GM19023 (cell line): ENCODE measurements around the gene SDHAF3.
A peak's percentile ranks its signal among the peaks of the same experiment; 100 is the strongest.
"Not testable (repeated sequence)": the region's sequence is repeated elsewhere in the genome, so short reads cannot be mapped to it uniquely, and the experiment has no call there.

ENCODE experiments used
- ATAC-seq: cut with Tn5 transposase; IDR thresholded peaks from one replicate; pipeline ENCODE4 v1.9.1; 2021; ENCODE audit warnings: mild to moderate bottlenecking, moderate library complexity; ENCODE audit not compliant: unreplicated experiment

SDHAF3 gene

DNA sequence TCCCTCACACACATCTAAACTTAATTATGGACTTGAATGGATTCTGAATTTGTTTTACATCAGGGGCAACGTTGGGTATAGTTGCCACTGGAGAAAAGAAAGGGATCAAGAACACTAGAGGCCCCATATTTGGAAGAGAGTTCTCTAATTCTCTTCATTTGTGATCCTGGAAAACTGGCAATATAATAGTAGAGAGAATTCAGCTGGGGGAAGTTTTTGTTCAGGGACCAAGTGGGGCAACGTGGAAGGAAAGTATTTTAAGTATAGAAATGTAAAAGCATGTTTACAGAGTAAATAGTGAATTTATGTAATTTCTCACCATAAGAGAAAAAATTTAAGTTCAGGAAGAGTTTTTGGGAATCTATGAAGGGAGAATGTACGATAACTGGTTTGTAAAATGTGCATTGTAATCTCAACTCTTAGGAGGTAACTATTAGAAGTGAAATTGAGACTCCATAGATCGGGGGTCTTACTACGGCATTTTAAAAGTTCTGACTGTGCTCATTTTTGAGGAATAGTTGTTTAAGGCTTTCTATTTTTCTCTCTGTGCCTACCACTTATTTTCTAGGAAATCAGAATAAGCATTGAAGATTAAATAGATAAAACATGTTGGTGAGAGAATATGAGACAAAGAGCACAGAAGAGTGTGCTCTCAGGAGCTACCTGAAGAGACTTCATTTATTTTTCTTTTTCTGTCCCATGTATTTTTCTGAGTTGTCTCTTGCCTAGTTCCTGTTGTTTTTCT, 3.4 kb downstream of the SDHAF3 start:
- no peak for ATAC-seq

DNA sequence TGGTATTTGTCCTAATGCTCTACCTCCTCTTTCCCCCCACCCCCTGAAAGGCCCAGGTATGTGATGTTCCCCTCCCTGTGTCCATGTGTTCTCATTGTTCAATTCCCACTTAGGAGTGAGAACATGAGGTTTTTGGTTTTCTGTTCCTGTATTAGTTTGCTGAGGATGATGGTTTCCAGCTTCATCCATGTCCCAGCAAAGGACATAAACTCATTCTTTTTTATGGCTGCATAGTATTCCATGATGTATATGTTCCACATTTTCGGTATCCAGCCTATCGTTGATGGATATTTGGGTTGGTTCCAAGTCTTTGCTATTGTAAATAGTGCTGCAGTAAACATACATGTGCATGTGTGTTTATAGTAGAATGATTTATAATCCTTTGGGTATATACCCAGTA, 5.6 kb downstream of the SDHAF3 start:
- not testable (repeated sequence) for ATAC-seq

DNA sequence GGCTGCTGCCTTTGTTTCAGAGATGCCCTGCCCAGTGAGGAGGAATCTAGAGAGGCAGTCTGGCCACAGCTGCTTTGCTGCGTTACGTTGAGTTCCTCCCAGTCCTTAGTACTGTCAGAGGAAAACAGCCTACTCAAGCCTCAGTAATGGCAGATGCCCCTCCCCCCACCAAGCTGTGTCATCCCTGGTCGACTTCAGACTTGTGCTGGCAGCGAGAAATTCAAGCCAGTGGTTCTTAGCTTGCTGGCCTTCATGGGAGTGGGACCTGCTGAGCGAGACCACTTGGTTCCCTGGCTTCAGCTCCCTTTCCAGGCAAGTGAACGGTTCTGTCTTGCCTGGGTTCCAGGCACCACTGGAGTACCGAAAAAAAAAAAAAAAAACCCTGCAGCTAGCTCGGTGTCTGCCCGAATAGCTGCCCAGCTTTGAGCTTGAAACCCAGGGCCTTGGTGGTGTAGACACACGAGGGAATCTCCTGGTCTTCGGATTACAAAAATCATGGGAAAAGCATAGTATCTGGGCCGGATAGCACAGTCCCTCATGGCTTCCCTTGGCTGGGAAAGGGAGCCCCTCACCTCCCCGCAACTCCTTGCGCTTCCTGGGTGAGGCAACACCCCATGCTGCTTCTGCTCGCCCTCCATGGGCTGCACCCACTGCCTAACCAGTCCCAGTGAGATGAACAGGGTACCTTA, 9.1 kb downstream of the SDHAF3 start:
- ATAC-seq = no peak

DNA sequence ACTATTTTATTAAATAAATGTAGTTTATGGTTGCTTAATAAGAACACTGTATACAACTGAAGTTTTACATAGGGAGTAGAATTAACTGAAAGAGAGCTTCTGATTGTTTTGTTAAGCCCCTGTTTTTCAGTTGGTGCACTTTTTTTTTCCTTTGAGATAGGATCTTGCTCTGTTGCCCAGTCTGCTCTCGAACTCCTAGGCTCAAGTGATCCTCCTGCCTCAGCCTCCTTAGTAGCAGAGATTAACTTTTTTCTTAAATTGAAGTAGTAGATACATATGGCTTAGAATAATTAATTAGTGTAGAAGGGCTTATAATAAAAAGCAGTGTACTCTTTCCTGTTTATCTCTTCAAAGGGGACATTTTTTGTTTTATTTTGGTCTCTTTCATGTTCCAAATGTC, 11.2 kb downstream of the SDHAF3 start:
- no peak for ATAC-seq

DNA sequence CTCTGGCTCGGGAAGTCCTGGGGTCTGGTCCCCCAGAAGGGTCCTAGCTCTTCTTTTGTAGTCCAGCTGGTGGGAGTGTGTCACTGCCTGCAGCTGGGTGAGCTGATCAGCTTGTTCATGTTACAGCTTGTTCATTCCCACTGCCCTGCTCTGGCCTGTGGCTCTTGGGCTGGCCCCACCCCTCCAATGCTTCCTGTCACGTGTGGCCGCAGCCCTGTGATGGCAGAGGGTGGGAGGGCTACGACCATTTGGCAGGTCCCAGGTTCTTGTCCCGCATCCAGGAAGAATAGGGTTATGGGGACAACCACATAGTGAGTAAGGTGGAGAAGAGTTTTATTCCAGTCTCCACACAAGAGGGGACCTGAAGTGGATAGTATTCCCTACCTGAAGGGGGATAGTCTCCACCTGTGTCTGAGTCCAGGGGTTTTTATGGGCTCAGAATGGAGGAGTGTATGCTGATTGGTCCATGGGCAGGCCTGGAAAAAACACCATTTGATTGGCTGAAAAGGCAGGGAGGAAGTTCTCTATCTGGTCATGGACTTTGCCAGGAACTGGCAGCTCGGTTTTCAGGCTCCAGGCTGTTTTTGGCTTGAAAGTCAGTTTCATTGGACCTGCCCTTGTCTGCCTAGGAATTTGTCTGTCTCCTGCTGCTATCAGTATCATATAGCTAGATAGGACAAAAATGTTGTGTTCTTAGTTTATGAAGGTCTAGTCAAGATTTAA, 13.1 kb downstream of the SDHAF3 start:
- ATAC-seq = no peak

DNA sequence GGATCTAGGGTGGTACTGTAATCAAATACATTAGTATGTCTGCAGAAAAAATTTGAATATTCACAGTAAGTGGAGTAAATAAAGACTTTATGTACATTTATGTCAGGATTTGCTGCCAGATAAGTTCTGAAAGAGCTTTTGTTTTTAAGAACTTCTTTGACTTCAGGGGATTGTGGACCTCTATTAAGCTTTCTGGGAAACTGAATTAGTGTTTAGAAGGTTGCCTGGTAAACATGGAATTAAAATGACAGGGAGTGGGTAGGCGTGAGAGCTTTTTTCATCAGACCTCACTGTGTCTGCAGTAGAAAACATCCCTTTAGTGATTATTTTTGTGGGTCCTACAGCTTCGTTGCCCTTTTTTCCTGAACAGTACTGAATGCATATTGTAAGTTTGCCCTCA, 15.7 kb downstream of the SDHAF3 start:
- ATAC-seq = no peak

DNA sequence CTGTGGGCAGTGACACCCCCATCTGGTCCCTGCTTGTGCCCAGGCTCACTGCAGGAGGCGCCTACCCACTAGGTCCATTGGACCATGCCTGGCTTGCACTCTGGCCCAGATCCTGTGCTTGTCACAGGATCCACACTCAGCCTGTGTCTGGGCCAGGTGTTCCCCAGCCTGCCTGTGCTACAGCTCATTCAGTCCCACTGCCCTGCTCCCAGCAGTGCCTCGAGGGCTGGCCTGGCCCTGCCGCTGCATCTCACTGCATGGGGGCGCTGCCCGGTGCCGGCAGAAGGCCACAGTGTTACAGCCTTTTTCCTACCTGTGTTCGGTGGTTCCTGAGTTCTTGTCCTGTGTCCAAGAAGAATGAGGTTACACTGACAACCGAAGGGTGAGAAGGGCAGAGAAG, 21.3 kb downstream of the SDHAF3 start:
- no peak for ATAC-seq

DNA sequence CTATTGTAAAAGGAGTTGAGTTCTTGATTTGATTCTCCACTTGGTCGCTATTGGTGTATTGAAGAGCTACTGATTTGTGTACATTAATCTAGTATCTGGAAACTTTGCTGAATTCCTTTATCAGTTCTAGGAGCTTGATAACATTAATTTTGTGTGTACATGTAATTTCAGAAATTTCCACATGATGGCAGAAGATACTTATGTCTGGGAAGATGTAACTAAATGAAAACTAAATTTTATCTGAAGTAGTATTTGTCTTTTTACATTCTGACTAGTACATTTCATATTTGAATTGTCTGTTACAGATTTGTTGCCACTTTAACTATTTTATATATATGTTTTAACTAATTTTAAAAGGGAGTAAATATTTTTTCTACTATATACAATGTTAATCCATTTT, 27.6 kb downstream of the SDHAF3 start:
- no peak for ATAC-seq

DNA sequence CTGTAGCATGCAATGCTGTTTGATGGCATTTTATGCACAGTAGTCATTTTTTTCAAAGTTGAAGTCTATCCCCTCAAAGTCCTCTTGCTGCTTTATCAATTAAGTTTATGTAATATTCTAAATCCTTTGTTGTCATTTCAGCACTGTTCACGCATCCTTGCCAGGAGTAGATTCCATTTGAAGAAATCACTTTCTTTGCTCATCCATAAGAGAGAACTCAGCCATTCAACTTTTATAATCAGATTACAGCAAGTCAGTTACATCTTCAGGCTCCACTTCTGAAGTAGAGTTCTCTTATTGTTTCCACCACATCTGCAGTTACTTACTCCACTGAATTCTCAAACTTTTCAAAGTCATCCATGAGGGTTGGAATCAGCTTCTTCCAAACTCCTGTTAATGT, 32.3 kb downstream of the SDHAF3 start:
- no peak for ATAC-seq

DNA sequence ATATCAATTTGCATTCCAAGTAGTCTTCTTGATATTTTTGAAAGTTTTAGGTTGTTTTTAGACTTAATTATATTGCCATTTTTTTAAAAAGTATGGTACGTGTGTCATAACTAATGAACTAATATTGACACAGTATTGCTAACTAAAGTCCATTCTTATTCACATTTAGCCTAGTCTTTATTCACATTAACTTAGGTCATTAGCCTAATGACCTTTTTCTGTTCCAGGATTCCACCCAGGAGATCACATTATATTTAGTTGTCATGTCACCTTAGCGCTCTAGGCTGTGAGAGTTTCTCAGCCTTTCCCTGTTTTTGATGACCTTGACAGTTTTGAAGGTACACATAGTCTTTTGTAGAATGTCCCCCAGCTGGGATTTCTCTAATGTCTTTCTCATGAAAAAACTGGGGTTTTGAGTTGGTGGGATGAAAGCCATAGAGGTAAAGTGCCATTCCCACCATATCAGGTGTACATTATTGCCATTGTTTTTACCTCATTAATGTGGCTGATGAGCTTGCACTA, 38.5 kb downstream of the SDHAF3 start:
- ATAC-seq = no peak

DNA sequence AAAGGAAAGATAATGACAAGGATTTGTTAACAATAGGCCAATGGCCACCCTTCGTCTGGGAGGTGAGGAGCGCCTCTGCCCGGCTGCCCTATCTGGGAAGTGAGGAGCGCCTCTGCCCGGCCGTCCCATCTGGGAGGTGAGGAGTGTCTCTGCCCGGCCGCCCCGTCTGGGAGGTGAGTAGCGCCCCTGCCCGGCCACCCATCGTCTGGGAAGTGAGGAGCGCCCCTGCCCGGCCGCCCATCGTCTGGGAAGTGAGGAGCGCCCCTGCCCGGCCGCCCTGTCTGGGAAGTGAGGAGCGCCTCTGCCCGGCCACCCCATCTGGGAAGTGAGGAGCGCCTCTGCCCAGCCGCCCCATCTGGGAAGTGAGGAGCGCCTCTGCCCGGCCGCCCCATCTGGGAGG, 42.5 kb downstream of the SDHAF3 start:
- not testable (repeated sequence) for ATAC-seq

DNA sequence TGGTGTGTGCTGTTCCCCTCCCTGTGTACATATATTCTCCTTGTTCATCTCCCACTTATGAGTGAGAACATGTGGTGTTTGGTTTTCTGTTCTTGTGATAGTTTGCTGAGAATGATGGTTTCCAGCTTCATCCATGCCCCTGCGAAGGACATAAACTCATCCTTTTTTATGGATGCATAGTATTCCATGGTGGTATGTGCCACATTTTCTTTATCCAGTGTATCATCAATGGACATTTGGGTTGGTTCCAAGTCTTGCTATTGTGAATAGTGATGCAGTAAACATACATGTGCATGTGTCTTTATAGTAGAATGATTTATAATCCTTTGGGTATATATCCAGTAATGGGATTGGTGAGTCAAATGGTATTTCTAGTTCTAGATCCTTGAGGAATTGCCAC, 44.1 kb downstream of the SDHAF3 start:
- not testable (repeated sequence) for ATAC-seq

DNA sequence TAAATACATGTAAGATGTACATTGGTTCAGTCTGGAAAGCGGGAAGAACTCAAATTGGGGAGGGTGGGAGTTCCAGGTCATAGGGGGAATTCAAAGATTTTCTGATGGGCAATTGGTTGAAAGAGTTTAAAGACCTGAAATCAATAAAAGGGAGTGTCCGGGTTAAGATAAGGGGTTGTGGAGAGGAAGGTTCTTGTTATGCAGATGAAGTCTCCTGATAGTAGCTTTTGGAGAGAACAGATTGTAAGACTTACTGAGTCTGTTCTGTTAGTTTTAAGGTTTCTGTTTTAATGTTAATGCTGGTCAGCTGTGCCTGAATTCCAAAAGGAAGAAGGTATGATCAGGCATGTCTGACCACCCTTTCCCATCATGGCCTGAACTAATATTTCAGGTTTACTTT, 48.8 kb downstream of the SDHAF3 start:
- no peak for ATAC-seq

DNA sequence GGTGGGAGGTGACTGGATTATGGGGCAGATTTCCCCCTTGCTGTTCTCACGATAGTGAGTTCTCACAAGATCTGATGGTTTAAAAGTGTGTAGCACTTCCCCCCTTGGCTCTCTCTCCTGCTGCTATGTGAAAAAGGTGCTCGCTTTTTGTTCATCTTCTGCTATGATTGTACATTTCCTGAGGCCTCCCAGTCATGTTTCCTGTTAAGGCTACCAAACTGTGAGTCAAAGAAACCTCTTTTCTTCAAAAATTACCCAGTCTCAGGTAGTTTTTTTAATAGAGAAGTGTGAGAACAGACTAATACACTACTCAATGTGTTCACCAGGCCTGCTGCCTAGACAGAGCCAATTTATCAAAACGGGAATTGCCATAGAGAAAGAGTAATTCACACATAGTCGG, 49.7 kb downstream of the SDHAF3 start:
- no peak for ATAC-seq

DNA sequence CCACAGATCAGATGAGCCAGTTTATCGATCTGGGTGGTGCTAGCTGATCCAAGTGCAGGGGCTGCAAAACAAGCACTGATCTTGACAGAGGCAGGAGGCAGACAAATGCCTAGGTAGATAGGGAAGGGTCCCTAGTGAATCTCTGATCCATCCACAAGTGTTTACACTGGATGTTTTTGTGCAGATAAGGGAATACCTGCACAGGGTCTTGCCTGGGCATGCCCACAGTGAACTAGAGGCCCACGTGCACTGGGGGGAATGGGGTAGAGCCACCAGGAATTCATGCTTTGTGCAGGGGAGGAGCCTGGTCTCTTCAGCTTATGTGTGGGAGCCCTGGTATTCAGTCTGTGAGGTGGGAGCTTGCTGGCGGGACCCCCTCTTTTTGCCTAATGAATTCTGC, 50.3 kb downstream of the SDHAF3 start:
- no peak for ATAC-seq

DNA sequence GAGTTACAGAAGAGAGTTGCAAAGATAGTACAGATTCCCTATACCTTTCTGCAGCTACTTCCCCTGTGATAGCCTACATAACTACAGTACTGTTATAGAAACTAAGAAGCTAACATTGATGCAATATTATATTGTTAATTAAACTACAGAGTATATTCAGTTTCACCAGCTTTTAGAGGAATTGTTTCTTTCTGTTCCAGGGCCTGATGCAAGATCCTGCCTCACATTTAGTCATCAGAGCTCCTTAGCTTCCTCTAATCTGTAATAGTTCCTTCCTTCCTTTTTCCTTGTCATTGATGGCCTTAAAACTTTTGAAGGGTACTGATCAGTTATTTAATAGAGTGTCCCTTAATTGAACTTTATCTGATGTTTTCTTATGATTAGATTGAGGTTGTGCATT, 56.8 kb downstream of the SDHAF3 start:
- ATAC-seq = no peak

DNA sequence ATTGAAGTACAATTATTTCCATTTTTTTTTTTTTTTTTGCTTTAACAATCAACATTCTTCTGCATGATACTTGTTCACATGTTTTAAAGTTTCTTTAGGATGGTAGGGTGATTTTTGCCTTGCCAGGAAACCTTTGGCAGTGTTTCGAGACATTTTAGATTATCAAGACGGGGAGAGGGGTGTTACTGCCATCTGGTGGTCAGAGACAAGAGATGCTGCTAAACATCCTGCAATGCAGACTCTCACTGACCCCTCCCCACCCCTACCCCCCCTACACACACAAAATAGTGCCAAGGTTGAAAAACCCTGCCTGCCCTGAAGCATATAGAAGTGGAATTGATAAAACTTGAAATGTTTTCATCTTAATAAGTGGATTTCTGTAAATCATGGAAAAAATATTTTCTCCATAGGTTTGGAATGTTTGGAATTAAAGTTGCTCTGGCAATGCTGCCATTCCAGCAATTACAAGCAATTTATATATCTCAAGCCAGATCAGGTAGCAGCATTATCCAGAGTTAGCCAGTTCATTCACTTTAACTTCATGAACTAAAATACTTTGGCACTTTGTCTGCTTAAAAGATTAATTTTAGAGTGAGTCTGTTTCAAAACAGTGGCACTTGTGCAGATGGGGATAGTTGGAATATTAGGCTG, 62.1 kb downstream of the SDHAF3 start:
- peak; percentile 88 for ATAC-seq

DNA sequence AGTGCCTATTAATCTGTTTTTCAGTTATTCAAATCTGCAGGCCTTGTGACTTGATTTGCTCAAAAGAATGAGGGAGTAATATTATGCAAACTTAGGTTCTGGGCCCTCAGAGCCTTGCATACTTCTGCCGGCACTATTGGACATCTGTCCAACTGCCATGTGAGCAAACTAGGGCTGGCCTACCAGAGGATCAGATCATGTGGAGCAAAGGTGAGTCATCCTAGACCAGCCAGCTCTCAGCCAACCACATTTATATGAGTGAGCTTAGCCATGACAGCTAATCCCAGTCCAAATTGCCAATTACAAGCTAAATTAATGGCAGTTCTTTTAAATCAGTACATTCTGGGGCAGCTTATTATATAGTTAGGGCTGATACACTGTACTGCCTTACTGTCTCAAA, 69.6 kb downstream of the SDHAF3 start:
- no peak for ATAC-seq

DNA sequence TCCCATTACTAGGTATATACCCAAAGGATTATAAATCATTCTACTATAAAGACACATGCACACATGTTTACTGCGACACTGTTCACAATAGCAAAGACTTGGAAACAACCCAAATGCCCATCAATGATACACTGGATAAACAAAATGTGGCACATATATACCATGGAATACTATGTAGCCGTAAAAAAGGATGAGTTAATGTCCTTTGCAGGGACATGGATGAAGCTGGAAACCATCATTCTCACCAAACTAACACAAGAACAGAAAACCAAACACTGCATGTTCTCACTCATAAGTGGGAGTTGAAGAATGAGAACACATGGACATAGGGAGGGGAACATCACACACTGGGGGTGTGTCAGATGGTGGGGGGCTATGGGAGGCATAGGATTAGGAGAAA, 78.7 kb downstream of the SDHAF3 start:
- ATAC-seq = not testable (repeated sequence)

DNA sequence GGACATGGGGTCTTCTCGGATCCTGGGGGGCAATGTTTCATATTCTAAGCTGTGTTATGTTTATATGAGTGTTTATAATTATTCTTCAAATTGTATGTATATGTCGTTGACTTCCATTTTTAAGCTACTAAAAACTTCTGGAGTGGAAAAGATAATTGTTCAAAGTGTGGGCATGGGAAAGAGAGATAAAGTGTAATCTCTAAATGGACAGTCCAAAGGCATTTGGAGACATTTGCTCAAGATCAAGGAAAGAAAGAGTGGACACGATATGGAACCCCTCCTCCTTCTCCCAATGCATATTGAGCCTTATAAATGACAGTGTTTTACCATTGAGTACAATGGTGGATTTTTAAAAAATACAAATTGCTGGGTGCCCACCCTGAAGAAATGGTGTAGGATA, 81.1 kb downstream of the SDHAF3 start:
- ATAC-seq = no peak

DNA sequence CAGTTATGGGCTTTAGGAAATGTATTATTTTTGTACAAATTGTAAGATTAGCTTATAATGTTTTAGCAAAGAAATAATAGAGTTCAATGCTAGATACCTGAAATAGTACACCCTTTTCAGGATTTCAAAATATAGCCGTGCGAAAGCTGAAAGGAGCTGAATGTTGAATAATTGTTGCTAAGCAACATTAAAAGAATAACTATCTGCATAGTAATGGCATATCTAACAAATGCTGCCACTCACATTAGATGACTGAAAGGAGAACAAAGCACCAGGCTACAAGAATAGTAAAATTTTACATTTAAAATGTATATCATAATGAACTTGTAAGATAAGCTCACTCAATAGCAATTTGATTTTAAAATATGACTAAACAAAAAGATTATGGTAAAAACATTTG, 82.5 kb downstream of the SDHAF3 start:
- no peak for ATAC-seq
